ENCODE data around the gene OAT. TPM values are rescaled to one million over a fixed set of nuclear protein-coding genes. Genes with fewer than 3 reads are reported as not detected.

OAT gene
- total RNA-seq, 1 donor from 2014 or later: 35.0 TPM

DNA sequence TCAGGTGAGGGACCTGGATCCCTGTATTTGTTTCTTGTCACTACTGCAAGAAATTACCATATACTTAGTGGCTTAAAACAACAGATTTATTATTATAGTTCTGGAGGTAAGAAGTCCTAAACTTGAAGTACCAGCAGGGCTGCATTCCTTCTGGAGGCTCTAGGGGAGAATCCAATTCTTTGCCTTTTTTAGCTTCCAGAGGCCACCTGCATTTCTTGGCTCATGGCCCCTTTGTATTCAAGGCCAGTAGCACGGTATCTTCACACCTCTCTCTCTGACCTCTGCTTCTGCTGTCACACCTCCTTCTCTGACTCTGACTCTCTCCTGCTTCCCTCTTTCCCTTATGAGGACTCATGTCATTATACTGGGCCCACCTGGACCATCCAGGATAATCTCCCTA is 40.7 kb upstream of the OAT start:
- no peak for DNase-seq (ENCODE audit: low spot score, unreplicated experiment)
- no peak overlapping the region for H3K4me3 Mint-ChIP-seq (ENCODE audit: low read depth)
- H3K27ac Mint-ChIP-seq: no peak overlapping the region
- TF ChIP-seq, protein P1, sequence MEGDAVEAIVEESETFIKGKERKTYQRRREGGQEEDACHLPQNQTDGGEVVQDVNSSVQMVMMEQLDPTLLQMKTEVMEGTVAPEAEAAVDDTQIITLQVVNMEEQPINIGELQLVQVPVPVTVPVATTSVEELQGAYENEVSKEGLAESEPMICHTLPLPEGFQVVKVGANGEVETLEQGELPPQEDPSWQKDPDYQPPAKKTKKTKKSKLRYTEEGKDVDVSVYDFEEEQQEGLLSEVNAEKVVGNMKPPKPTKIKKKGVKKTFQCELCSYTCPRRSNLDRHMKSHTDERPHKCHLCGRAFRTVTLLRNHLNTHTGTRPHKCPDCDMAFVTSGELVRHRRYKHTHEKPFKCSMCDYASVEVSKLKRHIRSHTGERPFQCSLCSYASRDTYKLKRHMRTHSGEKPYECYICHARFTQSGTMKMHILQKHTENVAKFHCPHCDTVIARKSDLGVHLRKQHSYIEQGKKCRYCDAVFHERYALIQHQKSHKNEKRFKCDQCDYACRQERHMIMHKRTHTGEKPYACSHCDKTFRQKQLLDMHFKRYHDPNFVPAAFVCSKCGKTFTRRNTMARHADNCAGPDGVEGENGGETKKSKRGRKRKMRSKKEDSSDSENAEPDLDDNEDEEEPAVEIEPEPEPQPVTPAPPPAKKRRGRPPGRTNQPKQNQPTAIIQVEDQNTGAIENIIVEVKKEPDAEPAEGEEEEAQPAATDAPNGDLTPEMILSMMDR (IDR thresholded peaks at IDR 0.05; ENCODE audit: unreplicated experiment): no peak
- H3K36me3 Mint-ChIP-seq (ENCODE audit: insufficient read depth): no peaks in the 10 kb centered on the region
- no peaks in the 10 kb centered on the region for H3K9me3 Mint-ChIP-seq (ENCODE audit: low read depth)
- H3K4me1 Mint-ChIP-seq (ENCODE audit: low read depth): peaks cover 2% of the 10 kb centered on the region
- H3K27me3 Mint-ChIP-seq: peaks cover 44% of the 10 kb centered on the region

DNA sequence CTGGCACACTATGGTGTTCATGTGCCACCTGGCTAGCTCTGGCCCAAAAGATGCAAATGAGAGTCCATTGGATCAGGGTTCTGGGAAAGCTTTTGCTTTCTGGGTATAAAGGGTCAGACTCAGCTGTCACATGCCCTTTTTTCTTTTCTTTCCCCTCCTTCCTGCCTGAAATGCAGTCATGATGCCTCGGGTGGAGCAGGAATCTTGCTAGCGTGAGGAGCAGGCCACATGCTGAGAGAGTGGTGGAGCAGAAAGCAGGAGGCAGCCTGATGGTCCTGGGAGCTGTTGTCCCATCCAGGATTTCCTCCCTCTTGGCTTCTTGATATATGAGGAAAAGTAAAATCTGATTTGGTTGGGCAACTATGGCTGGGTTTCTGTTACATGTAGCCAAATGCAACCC is 40.2 kb upstream of the OAT start:
- no peaks in the 10 kb centered on the region for H3K36me3 Mint-ChIP-seq (ENCODE audit: insufficient read depth)
- peaks cover 5% of the 10 kb centered on the region for H3K4me1 Mint-ChIP-seq (ENCODE audit: low read depth)
- H3K9me3 Mint-ChIP-seq (ENCODE audit: low read depth): no peaks in the 10 kb centered on the region
- peaks cover 48% of the 10 kb centered on the region for H3K27me3 Mint-ChIP-seq
- no peak for DNase-seq (ENCODE audit: low spot score, unreplicated experiment)
- TF ChIP-seq, protein P1 (IDR thresholded peaks at IDR 0.05; ENCODE audit: unreplicated experiment): no peak
- no peak overlapping the region for H3K4me3 Mint-ChIP-seq (ENCODE audit: low read depth)
- no peak overlapping the region for H3K27ac Mint-ChIP-seq

DNA sequence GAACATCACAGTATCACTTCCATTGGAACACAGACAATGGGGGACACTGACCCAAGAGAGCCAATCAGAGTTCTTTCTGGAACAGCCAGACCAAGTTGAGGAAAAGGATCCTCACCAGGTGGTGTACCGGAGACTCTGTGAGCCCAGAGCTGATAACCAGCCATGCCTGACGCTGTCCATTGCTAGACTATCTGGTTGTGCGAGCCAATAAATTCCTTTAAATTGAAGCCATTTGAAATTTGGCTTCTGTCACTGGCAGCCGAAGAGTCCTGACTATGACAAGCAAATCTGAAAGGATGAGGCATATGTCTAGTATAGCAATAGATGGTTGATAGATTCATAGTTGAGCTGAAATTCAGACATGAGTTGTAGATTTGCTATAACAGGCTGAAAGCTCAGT is 39.8 kb upstream of the OAT start:
- Mint-ChIP-seq H3K4me1 (ENCODE audit: low read depth) (peaks cover 6% of the 10 kb centered on the region), H3K36me3 (ENCODE audit: insufficient read depth) (no peaks in the 10 kb centered on the region), H3K4me3 (ENCODE audit: low read depth) (no peak overlapping the region), H3K9me3 (ENCODE audit: low read depth) (no peaks in the 10 kb centered on the region), H3K27ac (no peak overlapping the region), H3K27me3 (peaks cover 52% of the 10 kb centered on the region)
- DNase-seq (ENCODE audit: low spot score, unreplicated experiment): no peak
- TF ChIP-seq, protein P1 (IDR thresholded peaks at IDR 0.05; ENCODE audit: unreplicated experiment): no peak

DNA sequence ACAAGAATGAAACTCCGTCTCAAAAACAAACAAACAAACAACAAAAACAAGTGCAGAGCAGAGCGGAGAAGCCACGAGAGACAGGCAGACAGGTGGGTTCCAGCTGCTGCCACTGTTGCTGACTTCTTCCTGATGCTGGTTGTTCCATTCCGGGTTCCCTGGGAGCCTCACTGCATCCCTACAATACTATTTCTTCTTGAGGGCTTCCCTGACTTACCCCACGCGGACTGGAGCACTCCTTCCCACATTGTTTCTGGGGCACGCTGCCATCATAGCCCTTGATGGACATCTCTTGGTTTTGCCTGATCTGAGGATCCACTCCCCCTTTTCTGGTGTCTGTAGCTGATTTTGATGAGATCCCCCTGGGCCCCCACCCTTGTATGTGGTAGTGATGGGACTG is 36.7 kb upstream of the OAT start:
- no peak for DNase-seq (ENCODE audit: low spot score, unreplicated experiment)
- H3K4me1 Mint-ChIP-seq (ENCODE audit: low read depth): peaks cover 9% of the 10 kb centered on the region
- TF ChIP-seq, protein P1 (IDR thresholded peaks at IDR 0.05; ENCODE audit: unreplicated experiment): no peak
- no peak overlapping the region for H3K4me3 Mint-ChIP-seq (ENCODE audit: low read depth)
- peaks cover 78% of the 10 kb centered on the region for H3K27me3 Mint-ChIP-seq
- H3K27ac Mint-ChIP-seq: no peak overlapping the region
- H3K36me3 Mint-ChIP-seq (ENCODE audit: insufficient read depth): no peaks in the 10 kb centered on the region
- H3K9me3 Mint-ChIP-seq (ENCODE audit: low read depth): no peaks in the 10 kb centered on the region

DNA sequence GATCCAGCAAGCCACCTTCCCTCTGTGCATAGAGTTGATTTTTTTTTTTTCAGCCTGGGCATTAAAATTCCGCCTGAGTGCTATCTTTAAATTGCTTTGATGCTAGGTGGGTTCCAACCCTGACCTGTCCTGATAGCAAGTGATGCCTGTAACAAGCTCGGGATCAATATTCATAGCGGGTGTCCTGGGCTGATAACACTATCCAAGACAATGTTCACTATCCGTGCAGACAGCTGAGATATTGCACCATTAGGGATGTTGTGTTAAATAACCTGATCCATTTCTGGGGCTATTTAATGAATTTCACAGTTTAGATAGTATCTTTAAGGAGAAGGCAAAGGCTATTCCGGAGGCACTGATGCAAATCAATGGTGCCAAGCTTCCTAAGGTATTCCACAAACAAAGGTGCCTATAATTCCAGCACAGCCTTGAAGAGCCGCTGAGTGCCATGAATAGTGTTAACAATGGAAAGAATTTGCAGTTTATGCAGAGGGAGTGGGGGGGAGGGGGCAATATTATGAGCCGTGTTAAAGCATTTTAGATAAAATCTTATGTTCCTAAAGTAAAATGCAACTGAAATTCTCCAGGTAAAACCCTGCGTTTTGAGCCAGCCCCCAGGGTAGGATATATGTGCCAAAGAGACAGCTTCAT is 35.4 kb upstream of the OAT start:
- no peak for DNase-seq (ENCODE audit: low spot score, unreplicated experiment)
- Mint-ChIP-seq H3K36me3 (ENCODE audit: insufficient read depth) (no peaks in the 10 kb centered on the region), H3K4me3 (ENCODE audit: low read depth) (no peak overlapping the region), H3K9me3 (ENCODE audit: low read depth) (no peaks in the 10 kb centered on the region), H3K27ac (no peak overlapping the region), H3K4me1 (ENCODE audit: low read depth) (peaks cover 15% of the 10 kb centered on the region), H3K27me3 (peaks cover 82% of the 10 kb centered on the region)
- TF ChIP-seq, protein P1 (IDR thresholded peaks at IDR 0.05; ENCODE audit: unreplicated experiment): no peak

Data from progenitor cell of endocrine pancreas (in vitro differentiated cells).